ENCODE data around the gene SLC11A1. TPM values are rescaled to one million over a fixed set of nuclear protein-coding genes. Genes with fewer than 3 reads are reported as not detected.
A peak's percentile ranks its signal among the peaks of the same experiment; 100 is the strongest.

SLC11A1 gene
- total RNA-seq, 1 donor from 2014 or later, result 4.4 TPM

DNA sequence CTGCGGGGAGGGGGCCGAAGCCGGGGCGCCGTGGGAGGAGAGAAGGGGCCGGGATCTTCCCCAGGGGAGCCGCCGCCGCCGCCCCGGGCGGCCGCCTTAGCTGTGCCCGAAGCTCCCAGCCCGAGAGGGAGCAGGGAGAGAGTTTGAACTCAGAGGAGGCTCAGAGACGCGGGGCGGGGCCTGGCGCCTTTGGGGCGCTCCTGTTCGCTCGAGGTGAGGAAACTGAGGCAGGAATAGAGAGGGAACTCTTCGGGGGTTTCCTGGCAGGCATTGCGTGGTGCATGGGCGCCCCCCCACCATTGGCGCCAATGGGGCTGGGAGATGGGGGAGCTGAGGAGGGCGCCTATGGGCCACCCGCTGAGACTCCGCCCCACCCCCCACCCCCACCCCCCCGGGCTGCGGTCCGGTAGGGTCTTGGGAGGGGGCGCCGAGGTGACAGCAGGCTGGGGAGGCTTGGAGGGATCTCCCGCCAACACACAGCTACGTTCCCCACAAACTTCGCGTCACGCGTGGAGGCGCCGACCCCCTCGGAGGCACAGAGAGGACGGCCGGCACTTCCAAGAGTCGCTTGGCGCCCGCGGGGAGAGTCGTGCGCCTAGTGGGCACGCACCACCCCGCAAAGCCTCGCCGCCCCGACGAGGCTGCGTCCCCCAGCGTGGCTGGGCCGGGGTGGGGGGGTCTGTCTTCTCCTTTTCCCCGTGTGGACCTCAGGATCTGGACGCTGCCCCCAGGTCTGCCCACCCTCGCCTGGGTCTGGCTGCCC is 18.3 kb downstream of the SLC11A1 start:
- intact Hi-C loops (cut with DNase I), result loop anchor here (10.0 kb wide), 1 partner anchor 244 kb away; no protein-coding TSS in a partner anchor
- ATAC-seq (ENCODE audit: poor library complexity), result no peak
- DNase-seq, result peak; percentile 71

DNA sequence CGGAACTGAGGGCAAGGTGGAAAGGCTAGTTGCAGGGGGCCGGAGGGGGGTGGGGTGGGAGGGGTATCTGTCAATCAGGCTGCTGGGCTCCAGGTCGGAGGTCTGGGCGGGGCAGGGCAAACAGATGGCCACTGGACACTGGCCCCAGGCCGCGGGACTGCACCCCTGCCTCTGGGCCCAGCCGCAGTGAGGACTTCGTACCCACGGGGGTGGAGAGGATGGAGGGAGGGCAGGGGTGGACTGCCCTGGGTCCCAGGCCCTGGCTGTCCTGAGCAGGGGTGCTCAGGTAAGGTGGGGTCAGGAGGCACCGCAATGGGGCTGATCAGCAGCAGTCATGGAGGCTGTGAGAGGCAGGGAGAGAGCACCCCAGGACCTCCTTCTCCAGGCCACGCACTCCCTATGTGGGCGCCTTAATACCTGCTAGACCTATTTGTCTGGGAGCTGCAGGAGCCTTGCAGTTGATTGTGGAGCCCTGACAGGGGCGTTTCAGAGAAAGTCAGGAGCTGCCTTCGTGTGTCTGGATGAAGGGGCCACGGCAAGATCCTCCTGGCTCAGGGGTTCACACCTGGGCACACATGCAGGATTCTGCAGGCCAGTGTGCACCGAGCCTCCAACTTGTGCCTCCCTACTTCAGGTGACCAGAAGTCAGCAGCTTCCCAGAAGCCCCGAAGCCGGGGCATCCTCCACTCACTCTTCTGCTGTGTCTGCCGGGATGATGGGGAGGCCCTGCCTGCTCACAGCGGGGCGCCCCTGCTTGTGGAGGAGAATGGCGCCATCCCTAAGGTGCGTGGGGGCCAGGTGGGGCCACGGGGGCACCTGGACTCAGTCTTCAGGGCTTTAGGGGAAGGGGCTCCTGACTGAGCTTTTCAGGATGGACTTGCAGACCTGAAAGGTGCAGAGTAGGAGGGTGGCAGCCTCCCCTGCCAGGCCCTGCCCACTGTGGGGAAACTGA is 19.1 kb downstream of the SLC11A1 start:
- intact Hi-C loops (cut with DNase I), result loop anchor here (10.0 kb wide), 1 partner anchor 244 kb away; no protein-coding TSS in a partner anchor
- ATAC-seq (ENCODE audit: poor library complexity) (no peak), DNase-seq (peak; percentile 58)

DNA sequence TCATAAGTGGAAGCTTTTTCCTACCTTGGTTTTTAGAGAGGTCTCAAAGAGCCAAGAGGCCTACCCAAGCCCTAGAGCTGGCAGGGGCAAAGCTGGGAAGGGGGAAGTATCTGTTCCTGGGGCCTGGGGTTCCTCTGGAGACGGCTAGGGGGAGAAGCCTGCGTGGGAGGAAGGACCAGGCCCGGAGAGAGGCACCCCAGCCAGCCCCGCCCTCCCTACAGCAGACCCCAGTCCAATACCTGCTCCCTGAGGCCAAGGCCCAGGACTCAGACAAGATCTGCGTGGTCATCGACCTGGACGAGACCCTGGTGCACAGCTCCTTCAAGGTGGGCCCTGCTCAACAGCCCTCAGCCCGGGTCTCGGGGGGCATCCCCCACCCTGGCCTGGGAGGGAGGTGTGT is 19.8 kb downstream of the SLC11A1 start:
- DNase-seq (peak; percentile 46), ATAC-seq (ENCODE audit: poor library complexity) (no peak)
- intact Hi-C loops (cut with DNase I), result loop anchor here (10.0 kb wide), 1 partner anchor 243 kb away; no protein-coding TSS in a partner anchor

DNA sequence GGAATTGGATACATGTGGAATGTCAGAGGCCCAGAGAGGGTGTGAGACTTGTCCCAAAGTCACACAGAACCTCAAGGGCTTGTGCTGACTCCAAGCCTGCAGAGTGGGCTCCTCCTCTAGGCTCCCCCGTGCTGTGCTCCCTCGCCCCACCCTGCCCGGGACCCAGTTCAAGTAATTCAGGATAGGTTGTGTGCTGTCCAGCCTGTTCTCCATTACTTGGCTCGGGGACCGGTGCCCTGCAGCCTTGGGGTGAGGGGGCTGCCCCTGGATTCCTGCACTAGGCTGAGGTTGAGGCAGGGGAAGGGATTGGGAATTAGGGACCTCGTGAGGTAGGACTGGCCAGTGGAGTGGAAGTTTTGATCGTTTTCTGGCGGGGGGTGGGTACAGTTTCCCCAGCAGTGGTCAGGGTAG is 20.4 kb downstream of the SLC11A1 start:
- intact Hi-C loops (cut with DNase I), result loop anchor here (10.0 kb wide), 1 partner anchor 242 kb away; no protein-coding TSS in a partner anchor
- ATAC-seq (ENCODE audit: poor library complexity) (no peak), DNase-seq (no peak)

DNA sequence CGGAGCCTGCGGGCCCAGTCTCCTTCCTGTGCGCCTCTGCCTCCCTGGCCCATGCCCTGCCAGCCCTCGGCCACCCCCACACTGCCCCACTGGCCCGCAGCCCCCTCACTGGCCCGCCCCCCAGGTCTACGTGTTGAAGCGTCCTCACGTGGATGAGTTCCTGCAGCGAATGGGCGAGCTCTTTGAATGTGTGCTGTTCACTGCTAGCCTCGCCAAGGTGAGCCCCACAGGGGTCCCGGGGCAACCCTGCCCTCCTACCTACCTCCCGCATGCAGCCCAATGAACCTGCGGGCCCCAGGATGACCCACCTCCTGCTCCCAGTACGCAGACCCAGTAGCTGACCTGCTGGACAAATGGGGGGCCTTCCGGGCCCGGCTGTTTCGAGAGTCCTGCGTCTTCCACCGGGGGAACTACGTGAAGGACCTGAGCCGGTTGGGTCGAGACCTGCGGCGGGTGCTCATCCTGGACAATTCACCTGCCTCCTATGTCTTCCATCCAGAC is 20.9 kb downstream of the SLC11A1 start:
- ATAC-seq (ENCODE audit: poor library complexity), result no peak
- intact Hi-C loops (cut with DNase I), result loop anchor here (10.0 kb wide), 1 partner anchor 242 kb away; no protein-coding TSS in a partner anchor
- no peak for DNase-seq

DNA sequence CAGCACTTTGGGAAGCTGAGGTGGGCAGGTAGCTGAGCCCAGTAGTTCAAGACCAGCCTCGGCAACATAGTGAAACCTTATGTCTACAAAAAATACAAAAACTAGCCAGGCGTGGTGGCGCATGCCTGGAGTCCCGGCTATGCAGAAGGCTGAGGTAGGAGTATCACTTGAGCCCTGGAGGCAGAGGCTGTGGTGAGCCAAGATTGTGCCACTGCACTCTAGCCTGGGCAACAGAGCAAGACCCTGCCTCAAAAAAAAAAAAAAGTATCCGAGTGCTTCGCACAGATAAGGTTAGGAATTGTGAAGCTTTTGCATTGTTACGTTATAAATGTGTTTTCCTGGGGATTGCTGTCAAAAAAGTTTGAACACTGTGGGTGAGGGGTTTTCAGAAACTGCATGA is 21.7 kb downstream of the SLC11A1 start:
- DNase-seq (no peak), ATAC-seq (ENCODE audit: poor library complexity) (no peak)
- intact Hi-C loops (cut with DNase I), result loop anchor here (10.0 kb wide), 1 partner anchor 241 kb away; no protein-coding TSS in a partner anchor

DNA sequence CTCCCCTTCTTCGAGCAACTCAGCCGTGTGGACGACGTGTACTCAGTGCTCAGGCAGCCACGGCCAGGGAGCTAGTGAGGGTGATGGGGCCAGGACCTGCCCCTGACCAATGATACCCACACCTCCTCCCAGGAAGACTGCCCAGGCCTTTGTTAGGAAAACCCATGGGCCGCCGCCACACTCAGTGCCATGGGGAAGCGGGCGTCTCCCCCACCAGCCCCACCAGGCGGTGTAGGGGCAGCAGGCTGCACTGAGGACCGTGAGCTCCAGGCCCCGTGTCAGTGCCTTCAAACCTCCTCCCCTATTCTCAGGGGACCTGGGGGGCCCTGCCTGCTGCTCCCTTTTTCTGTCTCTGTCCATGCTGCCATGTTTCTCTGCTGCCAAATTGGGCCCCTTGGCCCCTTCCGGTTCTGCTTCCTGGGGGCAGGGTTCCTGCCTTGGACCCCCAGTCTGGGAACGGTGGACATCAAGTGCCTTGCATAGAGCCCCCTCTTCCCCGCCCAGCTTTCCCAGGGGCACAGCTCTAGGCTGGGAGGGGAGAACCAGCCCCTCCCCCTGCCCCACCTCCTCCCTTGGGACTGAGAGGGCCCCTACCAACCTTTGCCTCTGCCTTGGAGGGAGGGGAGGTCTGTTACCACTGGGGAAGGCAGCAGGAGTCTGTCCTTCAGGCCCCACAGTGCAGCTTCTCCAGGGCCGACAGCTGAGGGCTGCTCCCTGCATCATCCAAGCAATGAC is 22.4 kb downstream of the SLC11A1 start:
- ATAC-seq (ENCODE audit: poor library complexity) (no peak), DNase-seq (no peak)
- intact Hi-C loops (cut with DNase I), result loop anchor here (5.0 to 10.0 kb wide), 2 partner anchors 63 to 240 kb away; no protein-coding TSS in a partner anchor

DNA sequence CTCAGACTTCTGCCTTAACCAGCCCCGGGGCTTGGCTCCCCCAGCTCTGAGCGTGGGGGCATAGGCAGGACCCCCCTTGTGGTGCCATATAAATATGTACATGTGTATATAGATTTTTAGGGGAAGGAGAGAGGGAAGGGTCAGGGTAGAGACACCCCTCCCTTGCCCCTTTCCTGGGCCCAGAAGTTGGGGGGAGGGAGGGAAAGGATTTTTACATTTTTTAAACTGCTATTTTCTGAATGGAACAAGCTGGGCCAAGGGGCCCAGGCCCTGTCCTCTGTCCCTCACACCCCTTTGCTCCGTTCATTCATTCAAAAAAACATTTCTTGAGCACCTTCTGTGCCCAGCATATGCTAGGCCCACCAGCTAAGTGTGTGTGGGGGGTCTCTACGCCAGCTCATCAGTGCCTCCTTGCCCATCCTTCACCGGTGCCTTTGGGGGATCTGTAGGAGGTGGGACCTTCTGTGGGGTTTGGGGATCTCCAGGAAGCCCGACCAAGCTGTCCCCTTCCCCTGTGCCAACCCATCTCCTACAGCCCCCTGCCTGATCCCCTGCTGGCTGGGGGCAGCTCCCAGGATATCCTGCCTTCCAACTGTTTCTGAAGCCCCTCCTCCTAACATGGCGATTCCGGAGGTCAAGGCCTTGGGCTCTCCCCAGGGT is 23.1 kb downstream of the SLC11A1 start:
- ATAC-seq (ENCODE audit: poor library complexity), result no peak
- intact Hi-C loops (cut with DNase I), result loop anchor here (5.0 to 10.0 kb wide), 2 partner anchors 62 to 240 kb away; no protein-coding TSS in a partner anchor

DNA sequence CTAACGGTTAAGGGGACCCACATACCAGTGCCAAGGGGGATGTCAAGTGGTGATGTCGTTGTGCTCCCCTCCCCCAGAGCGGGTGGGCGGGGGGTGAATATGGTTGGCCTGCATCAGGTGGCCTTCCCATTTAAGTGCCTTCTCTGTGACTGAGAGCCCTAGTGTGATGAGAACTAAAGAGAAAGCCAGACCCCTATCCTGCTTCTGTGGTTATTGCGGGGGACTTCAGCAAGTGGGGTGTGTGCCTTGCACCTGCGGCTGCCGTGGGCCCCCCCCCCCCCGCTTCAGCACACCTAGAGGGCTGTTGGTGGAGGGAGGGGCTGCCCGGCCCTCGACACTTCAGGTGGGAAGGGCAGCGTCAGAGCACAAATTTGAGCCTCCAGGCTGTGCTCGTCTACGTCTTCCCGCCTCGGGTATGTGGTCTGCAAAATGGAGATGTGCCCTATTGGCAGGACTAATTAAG is 23.7 kb downstream of the SLC11A1 start:
- intact Hi-C loops (cut with DNase I), result loop anchor here (2.0 to 10.0 kb wide), 3 partner anchors 62 to 239 kb away; no protein-coding TSS in a partner anchor
- DNase-seq (peak; percentile 67), ATAC-seq (ENCODE audit: poor library complexity) (peak; percentile 1)

More for the DNA sequence above, 23.1 kb downstream of the SLC11A1 start:
- DNase-seq, result no peak

DNA sequence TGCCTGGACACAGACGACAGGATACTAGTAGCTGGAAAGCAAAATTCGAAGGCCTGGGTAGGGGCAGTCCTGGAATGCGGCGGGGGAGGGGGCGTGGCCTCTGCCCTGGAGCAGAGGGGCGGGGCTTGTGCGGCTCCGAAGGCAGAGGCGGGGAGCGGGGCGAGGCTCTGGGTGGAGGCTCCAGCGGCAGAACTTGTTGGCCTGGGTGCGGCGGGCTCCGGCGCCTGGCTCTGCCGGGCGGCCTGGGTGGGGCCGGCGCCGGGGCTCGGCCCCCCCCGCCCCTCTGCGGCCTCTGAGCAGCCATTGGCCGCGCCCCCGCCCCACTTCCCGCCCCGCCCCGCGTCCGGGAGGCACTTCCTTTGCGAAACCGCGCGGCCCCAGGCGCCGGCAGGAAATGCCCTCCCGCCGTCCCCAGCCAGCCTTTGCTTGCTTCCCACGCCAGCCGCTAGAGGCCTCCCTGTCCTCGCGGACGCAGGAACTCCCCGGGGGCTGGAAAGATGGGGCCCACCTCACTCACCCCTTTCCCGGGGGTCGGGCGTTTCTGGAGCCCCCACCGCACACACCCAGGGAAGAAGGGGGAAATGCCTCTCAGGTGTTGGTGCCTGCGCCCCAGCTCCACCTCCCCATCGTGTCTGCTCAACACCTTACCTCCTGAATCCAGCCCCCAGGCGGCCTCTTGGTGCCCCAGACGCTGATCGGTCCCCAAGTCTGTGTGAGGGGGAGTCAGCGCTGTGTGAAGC is 24.3 kb downstream of the SLC11A1 start:
- intact Hi-C loops (cut with DNase I), result loop anchor here (2.0 to 10.0 kb wide), 3 partner anchors 61 to 238 kb away; no protein-coding TSS in a partner anchor
- DNase-seq (peak; percentile 98), ATAC-seq (ENCODE audit: poor library complexity) (peak; percentile 88)

DNA sequence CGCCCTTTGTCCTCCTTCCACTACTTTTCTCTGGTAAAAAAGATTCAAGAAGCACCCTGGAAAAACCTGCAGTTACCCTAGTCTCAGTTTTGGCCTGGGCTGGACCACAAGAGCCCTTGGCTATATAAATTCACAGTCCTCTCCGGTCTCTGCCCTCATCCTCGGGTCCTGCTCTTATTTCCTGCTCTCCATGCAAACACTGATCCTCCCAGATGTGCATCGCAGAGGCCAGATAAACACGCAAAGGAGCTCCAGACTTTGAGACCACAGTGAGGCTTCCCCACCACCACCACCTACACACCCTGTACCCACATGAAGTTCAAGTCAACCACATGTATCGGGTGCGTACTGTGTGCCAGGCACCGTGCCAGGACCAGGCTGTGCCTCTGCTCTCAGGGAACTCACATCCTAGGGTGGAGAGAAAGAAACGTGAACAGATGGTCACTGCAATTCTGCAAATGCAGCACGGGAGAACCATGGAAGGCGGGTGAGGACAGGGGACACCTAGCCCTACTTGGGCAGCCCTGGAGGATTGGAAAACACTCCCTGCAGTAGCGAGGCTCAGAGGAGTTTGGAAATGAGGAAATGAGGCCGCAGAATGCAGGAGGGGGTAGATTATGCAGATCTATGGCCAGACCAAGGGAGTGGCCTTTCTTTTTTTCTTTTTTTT is 25.0 kb downstream of the SLC11A1 start:
- DNase-seq, result peak; percentile 87
- intact Hi-C loops (cut with DNase I), result loop anchor here (2.0 to 10.0 kb wide), 3 partner anchors 60 to 238 kb away; no protein-coding TSS in a partner anchor
- peak; percentile 25 for ATAC-seq (ENCODE audit: poor library complexity)

DNA sequence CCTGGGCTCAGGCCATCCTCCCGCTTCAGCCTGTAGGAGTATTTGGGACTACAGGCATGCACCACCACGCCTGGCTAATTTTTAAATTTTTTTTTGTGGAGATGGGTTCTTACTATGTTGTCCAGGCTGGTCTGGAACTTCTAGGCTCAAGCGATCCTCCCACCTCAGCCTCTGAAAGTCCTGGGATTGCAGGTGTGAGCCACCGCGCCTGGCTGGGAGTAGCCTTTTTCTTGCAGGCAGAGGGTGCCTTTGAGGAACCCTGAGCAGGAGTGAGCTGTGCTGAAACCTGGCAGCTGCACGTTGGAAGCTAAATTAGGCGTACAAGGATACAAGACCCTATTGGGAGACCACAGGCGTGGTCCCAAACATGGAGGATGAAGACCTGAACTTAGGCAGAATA is 25.6 kb downstream of the SLC11A1 start:
- no peak for DNase-seq
- intact Hi-C loops (cut with DNase I), result loop anchor here (2.0 to 10.0 kb wide), 3 partner anchors 60 to 237 kb away; no protein-coding TSS in a partner anchor

DNA sequence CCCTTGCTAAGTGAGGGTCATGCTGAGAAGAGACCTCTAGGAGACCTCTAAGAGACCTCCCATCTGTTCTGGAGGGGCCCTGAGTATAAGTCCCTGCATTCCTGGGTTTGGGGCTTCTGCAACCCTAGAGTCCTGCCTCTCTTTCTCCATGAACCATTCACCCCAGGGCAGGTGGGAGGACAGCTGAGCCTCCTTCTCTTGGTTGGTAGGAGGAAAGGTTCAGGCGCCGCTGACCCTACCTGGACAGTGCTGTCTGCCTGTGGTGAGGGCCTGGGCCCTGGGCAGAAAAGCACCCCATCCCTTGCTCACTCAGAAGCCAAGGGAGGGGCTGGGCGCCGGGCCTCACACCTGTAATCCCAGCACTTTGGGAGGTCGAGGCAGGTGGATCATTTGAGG is 36.2 kb downstream of the SLC11A1 start:
- intact Hi-C loops (cut with DNase I), result no loop called here
- no peak for DNase-seq
- ATAC-seq (ENCODE audit: poor library complexity), result no peak

More for the DNA sequence above, 25.6 kb downstream of the SLC11A1 start:
- ATAC-seq (ENCODE audit: poor library complexity), result no peak

DNA sequence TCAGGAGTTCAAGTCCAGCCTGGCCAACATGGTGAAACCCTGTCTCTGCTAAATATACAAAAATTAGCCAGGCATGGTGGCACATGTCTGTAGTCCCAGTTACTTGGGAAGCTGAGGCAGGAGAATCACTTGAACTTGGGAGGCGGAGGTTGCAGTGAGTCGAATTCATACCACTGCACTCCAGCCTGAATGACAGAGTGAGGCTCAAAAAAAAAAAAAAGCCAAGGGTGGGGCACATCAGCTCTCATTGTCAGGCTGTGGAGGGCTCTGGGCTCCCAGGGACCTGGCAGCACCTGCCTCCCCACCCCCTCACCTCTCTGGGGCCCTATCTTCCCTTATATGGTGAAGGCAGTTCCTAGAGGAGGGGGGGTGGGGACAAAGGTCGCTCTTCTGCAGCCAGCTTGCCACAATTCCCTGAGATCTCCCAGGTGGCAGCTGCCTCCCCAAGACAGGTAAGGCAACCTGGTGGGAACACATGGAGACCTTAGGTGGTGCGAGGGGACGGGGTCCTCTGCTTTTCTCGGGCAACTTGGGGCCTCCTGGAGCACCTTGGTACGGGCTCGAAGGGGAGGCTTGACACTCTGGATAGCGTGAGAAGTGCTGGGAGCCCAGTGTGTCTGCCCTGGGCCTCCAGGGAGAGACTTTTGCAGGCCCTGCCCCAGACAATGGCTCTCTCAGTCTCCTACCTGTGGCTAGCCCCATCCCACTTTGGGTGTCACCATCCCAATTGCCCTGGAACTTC is 36.8 kb downstream of the SLC11A1 start, which contains the start of gene VIL1:
Gene VIL1 (plus strand): TSS at position 407 of the 742 bp plus-strand sequence. CDS start 4,656 bp downstream, outside the sequence.
- ATAC-seq (ENCODE audit: poor library complexity), result no peak
- intact Hi-C loops (cut with DNase I), result no loop called here
- no peak for DNase-seq

DNA sequence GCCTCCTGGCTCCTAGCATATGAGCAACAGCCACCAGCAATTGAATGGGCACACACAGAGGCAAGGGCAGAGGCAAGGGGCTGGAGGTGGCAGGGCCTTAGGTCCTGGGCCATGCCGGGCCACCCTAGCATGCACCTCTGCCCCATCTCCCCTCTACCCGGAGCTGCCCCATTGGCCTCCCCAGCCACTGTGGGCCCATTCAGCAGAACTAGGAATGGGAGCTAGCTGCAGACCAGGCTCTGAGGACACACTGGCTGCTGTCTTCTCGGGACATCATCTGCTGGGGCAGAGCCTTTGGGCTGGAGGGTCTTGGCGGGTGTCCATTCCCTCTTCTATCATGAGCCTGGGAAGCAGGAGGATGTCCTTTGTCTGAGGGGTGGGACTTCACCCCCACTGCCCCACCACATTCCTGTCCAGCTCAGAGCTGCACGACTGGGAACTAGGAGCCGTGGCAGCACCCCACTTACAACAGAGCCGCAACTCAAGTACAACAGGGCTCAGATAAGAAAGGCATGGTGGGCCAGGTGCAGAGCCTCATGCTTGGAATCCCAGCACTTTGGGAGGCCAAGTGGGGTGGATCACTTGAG is 37.6 kb downstream of the SLC11A1 start:
- intact Hi-C loops (cut with DNase I), result no loop called here
- no peak for DNase-seq
- no peak for ATAC-seq (ENCODE audit: poor library complexity)
